Measurements from ENCODE around the gene FKBP7. TPM values are rescaled to one million over a fixed set of nuclear protein-coding genes. Genes with fewer than 3 reads are reported as not detected.
"Not testable (repeated sequence)": the region's sequence is repeated elsewhere in the genome, so short reads cannot be mapped to it uniquely, and the experiment has no call there.

The FKBP7 gene
- total RNA-seq, 4 donors from 2014 or later, result 13.3 to 15.0 (median 14.7) TPM

DNA sequence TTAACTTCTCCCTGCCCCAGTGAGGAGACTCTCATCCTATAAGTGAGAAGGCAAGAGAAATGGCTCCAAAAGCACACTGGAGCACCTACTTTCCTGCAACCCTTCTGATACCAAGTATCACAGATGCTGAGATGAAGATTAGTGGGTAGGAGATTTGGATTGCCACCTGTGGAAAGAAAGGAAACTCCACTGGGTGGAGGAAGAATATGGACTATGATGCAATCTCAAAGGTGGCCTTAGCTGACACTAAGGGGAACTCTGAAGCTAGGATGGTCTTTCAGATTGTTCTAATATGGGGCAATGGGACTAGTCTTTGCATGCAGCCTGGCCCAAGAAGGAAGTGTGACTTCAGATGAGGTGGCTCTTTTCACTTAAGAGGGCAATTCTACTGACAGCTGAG lies 49.1 kb downstream of the FKBP7 start:
- intact Hi-C loops (cut with DNase I), result no loop called here
- peaks cover 0 to 6% (median 0%) of the 10 kb centered on the region in 4 donors for H3K9me3 ChIP-seq
- no peaks in the 10 kb centered on the region for H3K27me3 ChIP-seq
- H3K36me3 ChIP-seq, result peaks cover 30 to 82% (median 71%) of the 10 kb centered on the region in 4 donors
- H3K4me1 ChIP-seq, result no peaks in the 10 kb centered on the region
- H3K27ac ChIP-seq (replicated peaks in 1 of 4), result no peak overlapping the region
- DNase-seq (ENCODE audit: extremely low spot score), result no peak
- TF ChIP-seq EP300 (IDR thresholded peaks at IDR 0.05), result no peak
- TF ChIP-seq POLR2A (IDR thresholded peaks at IDR 0.05; ENCODE audit: low read depth), result no peak
- TF ChIP-seq, protein P1, sequence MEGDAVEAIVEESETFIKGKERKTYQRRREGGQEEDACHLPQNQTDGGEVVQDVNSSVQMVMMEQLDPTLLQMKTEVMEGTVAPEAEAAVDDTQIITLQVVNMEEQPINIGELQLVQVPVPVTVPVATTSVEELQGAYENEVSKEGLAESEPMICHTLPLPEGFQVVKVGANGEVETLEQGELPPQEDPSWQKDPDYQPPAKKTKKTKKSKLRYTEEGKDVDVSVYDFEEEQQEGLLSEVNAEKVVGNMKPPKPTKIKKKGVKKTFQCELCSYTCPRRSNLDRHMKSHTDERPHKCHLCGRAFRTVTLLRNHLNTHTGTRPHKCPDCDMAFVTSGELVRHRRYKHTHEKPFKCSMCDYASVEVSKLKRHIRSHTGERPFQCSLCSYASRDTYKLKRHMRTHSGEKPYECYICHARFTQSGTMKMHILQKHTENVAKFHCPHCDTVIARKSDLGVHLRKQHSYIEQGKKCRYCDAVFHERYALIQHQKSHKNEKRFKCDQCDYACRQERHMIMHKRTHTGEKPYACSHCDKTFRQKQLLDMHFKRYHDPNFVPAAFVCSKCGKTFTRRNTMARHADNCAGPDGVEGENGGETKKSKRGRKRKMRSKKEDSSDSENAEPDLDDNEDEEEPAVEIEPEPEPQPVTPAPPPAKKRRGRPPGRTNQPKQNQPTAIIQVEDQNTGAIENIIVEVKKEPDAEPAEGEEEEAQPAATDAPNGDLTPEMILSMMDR (IDR thresholded peaks at IDR 0.05), result no peak
- no peak for TF ChIP-seq POLR2AphosphoS5 (IDR thresholded peaks at IDR 0.05)
- H3K4me3 ChIP-seq, result no peak overlapping the region

DNA sequence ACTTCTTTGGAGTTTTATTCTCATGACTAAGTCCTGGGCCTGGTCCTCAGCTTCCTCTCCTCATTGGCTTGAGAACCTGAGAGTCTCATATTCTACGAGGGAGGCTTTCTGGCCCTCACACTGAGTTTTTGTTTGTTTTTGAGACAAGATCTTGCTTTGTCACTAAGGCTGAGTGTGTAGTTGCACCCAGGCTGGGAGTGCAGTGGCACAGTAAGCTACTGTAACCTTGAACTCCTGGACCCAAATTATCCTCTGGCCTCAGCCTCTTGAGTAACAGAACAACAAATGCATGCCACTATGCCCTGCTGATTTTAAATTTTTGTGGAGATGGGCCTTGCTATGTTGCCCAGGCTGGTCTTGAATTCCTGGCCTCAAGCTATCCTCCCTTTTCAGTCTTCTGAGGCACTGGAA lies 50.0 kb downstream of the FKBP7 start:
- WGBS, result 100% methylated on average over 1 of the region's 1 CpG
- H3K27ac ChIP-seq (replicated peaks in 1 of 4), result no peak overlapping the region
- no peak for TF ChIP-seq POLR2AphosphoS5 (IDR thresholded peaks at IDR 0.05)
- no peak for TF ChIP-seq POLR2A (IDR thresholded peaks at IDR 0.05; ENCODE audit: low read depth)
- TF ChIP-seq, protein P1 (IDR thresholded peaks at IDR 0.05), result no peak
- no peak for DNase-seq (ENCODE audit: extremely low spot score)
- no peaks in the 10 kb centered on the region for H3K4me1 ChIP-seq
- intact Hi-C loops (cut with DNase I), result no loop called here
- no peak overlapping the region for H3K4me3 ChIP-seq
- no peaks in the 10 kb centered on the region for H3K27me3 ChIP-seq
- H3K36me3 ChIP-seq, result peaks cover 23 to 72% (median 62%) of the 10 kb centered on the region in 4 donors
- H3K9me3 ChIP-seq, result peaks cover 0 to 6% (median 0%) of the 10 kb centered on the region in 4 donors

- no peaks in the 10 kb centered on the region for H3K4me1 ChIP-seq
- peaks cover 19 to 67% (median 53%) of the 10 kb centered on the region in 4 donors for H3K36me3 ChIP-seq
- WGBS, result 79% methylated on average over 2 of the region's 2 CpGs
- TF ChIP-seq POLR2A (IDR thresholded peaks at IDR 0.05; ENCODE audit: low read depth), result no peak
- TF ChIP-seq, protein P1 (IDR thresholded peaks at IDR 0.05), result no peak
- no peak for TF ChIP-seq POLR2AphosphoS5 (IDR thresholded peaks at IDR 0.05)
- TF ChIP-seq EP300 (IDR thresholded peaks at IDR 0.05), result no peak
- intact Hi-C loops (cut with DNase I), result no loop called here
- H3K4me3 ChIP-seq, result no peak overlapping the region
- H3K9me3 ChIP-seq, result peaks cover 0 to 6% (median 0%) of the 10 kb centered on the region in 4 donors
- H3K27ac ChIP-seq (replicated peaks in 1 of 4), result no peak overlapping the region
- DNase-seq (ENCODE audit: extremely low spot score), result no peak
- no peaks in the 10 kb centered on the region for H3K27me3 ChIP-seq
Observed at GRCh38 chr2:178427458-178427857, 50.9 kb downstream of the FKBP7 start.

DNA sequence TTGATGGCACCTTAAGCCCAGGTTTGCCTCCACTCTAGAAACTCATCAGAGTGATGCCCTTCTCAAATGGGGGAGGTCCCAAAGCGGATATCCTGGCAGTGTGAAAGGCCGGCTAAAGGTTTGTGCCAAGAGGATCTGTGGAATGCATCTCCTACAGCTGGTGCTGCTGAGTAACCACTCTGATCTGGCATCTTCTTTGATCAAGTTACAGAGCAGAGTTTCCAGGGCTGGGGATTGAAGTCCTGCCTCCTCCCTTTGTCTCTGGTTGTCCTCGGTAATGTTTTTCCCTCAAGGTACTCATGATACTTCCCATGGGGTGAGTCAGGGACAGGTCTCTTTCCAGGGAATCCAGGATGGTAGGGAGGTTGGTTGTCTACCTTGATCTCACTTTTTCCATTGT lies 52.0 kb downstream of the FKBP7 start:
- Histone ChIP-seq H3K27me3 (no peaks in the 10 kb centered on the region), H3K36me3 (peaks cover 11 to 57% (median 42%) of the 10 kb centered on the region in 4 donors), H3K4me1 (no peaks in the 10 kb centered on the region), H3K4me3 (no peak overlapping the region), H3K27ac (replicated peaks in 1 of 4) (no peak overlapping the region), H3K9me3 (peaks cover 0 to 6% (median 0%) of the 10 kb centered on the region in 4 donors)
- 90% methylated on average over 3 of the region's 3 CpGs for WGBS
- DNase-seq (ENCODE audit: extremely low spot score), result no peak
- TF ChIP-seq POLR2AphosphoS5 (IDR thresholded peaks at IDR 0.05) (peak in 1 of 2 donors; percentile 6), EP300 (IDR thresholded peaks at IDR 0.05) (no peak)
- intact Hi-C loops (cut with DNase I), result no loop called here

DNA sequence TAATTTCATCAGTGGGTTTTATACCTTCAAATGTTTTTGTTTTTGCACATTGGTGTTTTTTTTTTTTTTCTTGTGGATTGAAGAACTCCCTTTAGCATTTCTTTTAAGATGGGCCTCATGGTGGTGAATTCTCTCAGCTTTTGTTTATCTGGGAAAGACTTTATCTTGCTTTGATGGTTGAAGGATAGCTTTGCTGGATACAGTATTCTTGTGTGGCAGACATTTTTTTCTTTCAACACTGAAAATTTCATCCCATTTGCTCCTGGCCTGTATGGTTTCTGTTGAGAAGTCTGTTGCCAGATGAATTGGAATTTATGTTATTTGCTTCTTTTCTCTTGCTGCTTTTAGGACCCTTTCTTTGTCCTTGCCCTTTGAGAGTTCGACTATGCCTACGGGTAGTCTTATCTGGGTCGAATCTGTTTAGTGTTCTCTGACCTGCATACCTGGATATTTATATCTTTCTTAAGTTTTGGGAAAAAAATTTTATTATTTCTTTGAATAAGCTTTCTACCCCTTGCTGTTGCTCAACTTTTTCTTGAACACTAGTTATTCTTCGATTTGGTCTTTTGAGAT lies 53.1 kb downstream of the FKBP7 start:
- no peaks in the 10 kb centered on the region for H3K27me3 ChIP-seq
- H3K27ac ChIP-seq (replicated peaks in 1 of 4), result no peak overlapping the region
- intact Hi-C loops (cut with DNase I), result no loop called here
- no peak for DNase-seq (ENCODE audit: extremely low spot score)
- peaks cover 0 to 6% (median 0%) of the 10 kb centered on the region in 4 donors for H3K9me3 ChIP-seq
- H3K4me1 ChIP-seq, result no peaks in the 10 kb centered on the region
- WGBS, result 97% methylated on average over 4 of the region's 4 CpGs
- H3K36me3 ChIP-seq, result peaks cover 3 to 47% (median 34%) of the 10 kb centered on the region in 4 donors
- H3K4me3 ChIP-seq, result no peak overlapping the region
- TF ChIP-seq POLR2AphosphoS5 (IDR thresholded peaks at IDR 0.05), result no peak
- TF ChIP-seq, protein P1 (IDR thresholded peaks at IDR 0.05), result no peak
- no peak for TF ChIP-seq POLR2A (IDR thresholded peaks at IDR 0.05; ENCODE audit: low read depth)
- TF ChIP-seq EP300 (IDR thresholded peaks at IDR 0.05), result no peak

DNA sequence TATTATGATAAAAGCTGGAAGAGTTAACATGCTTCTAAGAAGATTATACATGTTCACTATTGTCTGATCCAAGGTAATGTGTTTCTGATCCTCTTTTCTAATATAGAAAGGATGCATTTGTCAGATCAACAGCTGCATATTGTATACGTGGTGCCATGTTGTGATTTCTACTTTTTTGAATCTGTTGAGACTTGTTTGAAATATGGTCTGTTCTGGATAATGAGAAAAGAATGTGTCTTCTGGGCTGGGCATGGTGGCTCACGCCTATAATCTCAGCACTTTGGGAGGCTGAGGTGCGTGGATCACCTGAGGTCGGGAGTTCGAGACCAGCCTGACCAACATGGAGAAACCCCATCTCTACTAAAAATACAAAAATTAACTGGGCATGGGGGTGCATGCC lies 54.7 kb downstream of the FKBP7 start:
- H3K9me3 ChIP-seq; H3K4me1 ChIP-seq; DNase-seq (ENCODE audit: extremely low spot score); H3K27ac ChIP-seq (replicated peaks in 1 of 4); H3K27me3 ChIP-seq; intact Hi-C loops (cut with DNase I); H3K4me3 ChIP-seq: not testable (repeated sequence)
- H3K36me3 ChIP-seq, result peaks cover 0 to 31% (median 19%) of the 10 kb centered on the region in 4 donors
- WGBS, result 95% methylated on average over 5 of the region's 5 CpGs
